ENCODE data around the gene HYDIN. TPM values are rescaled to one million over a fixed set of nuclear protein-coding genes. Genes with fewer than 3 reads are reported as not detected.

The HYDIN gene
- total RNA-seq, 2 experiments from 2014 or later: not detected

GRCh38 chr16:71247478-71247877, 17.0 kb upstream of the HYDIN start:
- DNase-seq (ENCODE audit: low spot score): no peak
- Histone ChIP-seq H3K36me3 (ENCODE audit: insufficient read depth, low read length) (no peaks in the 10 kb centered on the region), H3K9me2 (ENCODE audit: insufficient read depth, low read length) (no peaks in the 10 kb centered on the region), H3K9me3 (ENCODE audit: low read length) (no peaks in the 10 kb centered on the region), H2AFZ (ENCODE audit: low read length) (no peak overlapping the region), H3K4me2 (ENCODE audit: low read length) (no peak overlapping the region), H3K4me3 (ENCODE audit: low read depth, low read length, poor library complexity, severe bottlenecking) (no peak overlapping the region), H3K79me2 (ENCODE audit: insufficient read depth, low read depth, low read length) (no peaks in the 10 kb centered on the region), H4K20me1 (ENCODE audit: insufficient read depth, low read length) (no peaks in the 10 kb centered on the region), H3K4me1 (ENCODE audit: insufficient read depth, low read length, poor library complexity, severe bottlenecking) (no peaks in the 10 kb centered on the region), H3K27ac (ENCODE audit: low read depth, low read length, poor library complexity, severe bottlenecking) (no peak overlapping the region)
- BruUV-seq (replicated peaks): no TSS peak
- CTCF ChIA-PET (ENCODE audit: unreplicated experiment): no interaction called here
- no peak for TF ChIP-seq EZH2phosphoT487 (IDR thresholded peaks at IDR 0.05; ENCODE audit: borderline replicate concordance, low read depth, low read length)
- no peak for TF ChIP-seq CTCF (conservative IDR thresholded peaks at IDR 0.05; ENCODE audit: low read length)
- intact Hi-C loops (cut with micrococcal nuclease; ENCODE audit: unreplicated experiment): no loop called here
- POLR2A ChIA-PET: interaction anchor here (0.8 kb wide), 1 partner anchor 9 kb away, joined by 4 read pairs; no protein-coding TSS in a partner anchor

GRCh38 chr16:71246309-71246708, 15.8 kb upstream of the HYDIN start:
- no peak overlapping the region for H2AFZ ChIP-seq (ENCODE audit: low read length)
- DNase-seq (ENCODE audit: low spot score): no peak
- H3K79me2 ChIP-seq (ENCODE audit: insufficient read depth, low read depth, low read length): no peaks in the 10 kb centered on the region
- no peak overlapping the region for H3K4me2 ChIP-seq (ENCODE audit: low read length)
- H3K4me3 ChIP-seq (ENCODE audit: low read depth, low read length, poor library complexity, severe bottlenecking): no peak overlapping the region
- ChIA-PET POLR2A (no interaction called here), CTCF (ENCODE audit: unreplicated experiment) (no interaction called here)
- no peaks in the 10 kb centered on the region for H3K9me3 ChIP-seq (ENCODE audit: low read length)
- H3K36me3 ChIP-seq (ENCODE audit: insufficient read depth, low read length): no peaks in the 10 kb centered on the region
- no peak for TF ChIP-seq EZH2phosphoT487 (IDR thresholded peaks at IDR 0.05; ENCODE audit: borderline replicate concordance, low read depth, low read length)
- no peak for TF ChIP-seq CTCF (conservative IDR thresholded peaks at IDR 0.05; ENCODE audit: low read length)
- no peaks in the 10 kb centered on the region for H3K9me2 ChIP-seq (ENCODE audit: insufficient read depth, low read length)
- no peaks in the 10 kb centered on the region for H4K20me1 ChIP-seq (ENCODE audit: insufficient read depth, low read length)
- intact Hi-C loops (cut with micrococcal nuclease; ENCODE audit: unreplicated experiment): no loop called here
- H3K27ac ChIP-seq (ENCODE audit: low read depth, low read length, poor library complexity, severe bottlenecking): no peak overlapping the region
- H3K4me1 ChIP-seq (ENCODE audit: insufficient read depth, low read length, poor library complexity, severe bottlenecking): no peaks in the 10 kb centered on the region
- no TSS peak for BruUV-seq (replicated peaks)

GRCh38 chr16:71244521-71244920, 14.0 kb upstream of the HYDIN start:
- H3K4me1 ChIP-seq (ENCODE audit: insufficient read depth, low read length, poor library complexity, severe bottlenecking): no peaks in the 10 kb centered on the region
- no peak overlapping the region for H3K4me2 ChIP-seq (ENCODE audit: low read length)
- H3K9me3 ChIP-seq (ENCODE audit: low read length): no peaks in the 10 kb centered on the region
- no peaks in the 10 kb centered on the region for H4K20me1 ChIP-seq (ENCODE audit: insufficient read depth, low read length)
- no peaks in the 10 kb centered on the region for H3K9me2 ChIP-seq (ENCODE audit: insufficient read depth, low read length)
- H2AFZ ChIP-seq (ENCODE audit: low read length): no peak overlapping the region
- no peak for TF ChIP-seq CTCF (conservative IDR thresholded peaks at IDR 0.05; ENCODE audit: low read length)
- TF ChIP-seq EZH2phosphoT487 (IDR thresholded peaks at IDR 0.05; ENCODE audit: borderline replicate concordance, low read depth, low read length): no peak
- DNase-seq (ENCODE audit: low spot score): no peak
- H3K79me2 ChIP-seq (ENCODE audit: insufficient read depth, low read depth, low read length): no peaks in the 10 kb centered on the region
- intact Hi-C loops (cut with micrococcal nuclease; ENCODE audit: unreplicated experiment): no loop called here
- no TSS peak for BruUV-seq (replicated peaks)
- POLR2A ChIA-PET: no interaction called here
- CTCF ChIA-PET (ENCODE audit: unreplicated experiment): no interaction called here
- no peak overlapping the region for H3K27ac ChIP-seq (ENCODE audit: low read depth, low read length, poor library complexity, severe bottlenecking)
- H3K4me3 ChIP-seq (ENCODE audit: low read depth, low read length, poor library complexity, severe bottlenecking): no peak overlapping the region
- no peaks in the 10 kb centered on the region for H3K36me3 ChIP-seq (ENCODE audit: insufficient read depth, low read length)
